ENCODE results near the gene TCN1.

The TCN1 gene

GRCh38 chr11:59877784-59878183 is 11.5 kb upstream of the TCN1 start:
- Histone ChIP-seq H3K79me2 (ENCODE audit: low read length) (no peaks in the 10 kb centered on the region), H3K36me3 (replicated peaks; ENCODE audit: low read depth, low read length) (no peaks in the 10 kb centered on the region), H3K9ac (ENCODE audit: low read length) (no peak overlapping the region), H2AFZ (ENCODE audit: low read depth, low read length) (no peak overlapping the region), H4K20me1 (ENCODE audit: insufficient read depth, low read length) (no peaks in the 10 kb centered on the region), H3K9me3 (ENCODE audit: insufficient read depth, low read length) (no peaks in the 10 kb centered on the region), H3K27ac (ENCODE audit: low read length) (no peak overlapping the region), H3K4me1 (ENCODE audit: low read length) (no peaks in the 10 kb centered on the region), H3K4me2 (ENCODE audit: low read length) (no peak overlapping the region), H3K4me3 (ENCODE audit: low read length) (no peak overlapping the region), H3K27me3 (ENCODE audit: low read depth, low read length) (no peaks in the 10 kb centered on the region)
- no peak for TF ChIP-seq EZH2phosphoT487 (IDR thresholded peaks at IDR 0.05; ENCODE audit: low read depth)
- TF ChIP-seq CTCF (IDR thresholded peaks at IDR 0.05; ENCODE audit: low read depth, low read length): no peak

- Histone ChIP-seq H4K20me1 (ENCODE audit: insufficient read depth, low read length) (no peaks in the 10 kb centered on the region), H2AFZ (ENCODE audit: low read depth, low read length) (no peak overlapping the region), H3K4me1 (ENCODE audit: low read length) (no peaks in the 10 kb centered on the region), H3K9ac (ENCODE audit: low read length) (no peak overlapping the region), H3K27me3 (ENCODE audit: low read depth, low read length) (no peaks in the 10 kb centered on the region), H3K4me2 (ENCODE audit: low read length) (no peak overlapping the region), H3K4me3 (ENCODE audit: low read length) (no peak overlapping the region), H3K9me3 (ENCODE audit: insufficient read depth, low read length) (no peaks in the 10 kb centered on the region), H3K36me3 (replicated peaks; ENCODE audit: low read depth, low read length) (no peaks in the 10 kb centered on the region), H3K79me2 (ENCODE audit: low read length) (no peaks in the 10 kb centered on the region), H3K27ac (ENCODE audit: low read length) (no peak overlapping the region)
- no peak for TF ChIP-seq EZH2phosphoT487 (IDR thresholded peaks at IDR 0.05; ENCODE audit: low read depth)
- TF ChIP-seq CTCF (IDR thresholded peaks at IDR 0.05; ENCODE audit: low read depth, low read length): no peak
Observed at GRCh38 chr11:59877325-59877724, 11.0 kb upstream of the TCN1 start.

- Histone ChIP-seq H2AFZ (ENCODE audit: low read depth, low read length) (no peak overlapping the region), H3K79me2 (ENCODE audit: low read length) (no peaks in the 10 kb centered on the region), H3K36me3 (replicated peaks; ENCODE audit: low read depth, low read length) (no peaks in the 10 kb centered on the region), H3K4me2 (ENCODE audit: low read length) (no peak overlapping the region), H3K4me1 (ENCODE audit: low read length) (no peaks in the 10 kb centered on the region), H3K4me3 (ENCODE audit: low read length) (no peak overlapping the region), H3K9me3 (ENCODE audit: insufficient read depth, low read length) (no peaks in the 10 kb centered on the region), H4K20me1 (ENCODE audit: insufficient read depth, low read length) (no peaks in the 10 kb centered on the region), H3K27me3 (ENCODE audit: low read depth, low read length) (no peaks in the 10 kb centered on the region), H3K27ac (ENCODE audit: low read length) (no peak overlapping the region), H3K9ac (ENCODE audit: low read length) (no peak overlapping the region)
- TF ChIP-seq CTCF (IDR thresholded peaks at IDR 0.05; ENCODE audit: low read depth, low read length): no peak
Observed at GRCh38 chr11:59875856-59876519, 9.7 kb upstream of the TCN1 start.

GRCh38 chr11:59872076-59872475 is 5.8 kb upstream of the TCN1 start:
- Histone ChIP-seq H4K20me1 (ENCODE audit: insufficient read depth, low read length) (no peaks in the 10 kb centered on the region), H3K9me3 (ENCODE audit: insufficient read depth, low read length) (no peaks in the 10 kb centered on the region), H3K27me3 (ENCODE audit: low read depth, low read length) (no peaks in the 10 kb centered on the region), H3K4me3 (ENCODE audit: low read length) (no peak overlapping the region), H3K4me1 (ENCODE audit: low read length) (no peaks in the 10 kb centered on the region), H2AFZ (ENCODE audit: low read depth, low read length) (no peak overlapping the region), H3K36me3 (replicated peaks; ENCODE audit: low read depth, low read length) (no peaks in the 10 kb centered on the region), H3K9ac (ENCODE audit: low read length) (no peak overlapping the region), H3K79me2 (ENCODE audit: low read length) (no peaks in the 10 kb centered on the region), H3K4me2 (ENCODE audit: low read length) (no peak overlapping the region), H3K27ac (ENCODE audit: low read length) (no peak overlapping the region)
- TF ChIP-seq CTCF (IDR thresholded peaks at IDR 0.05; ENCODE audit: low read depth, low read length) (no peak), EZH2phosphoT487 (IDR thresholded peaks at IDR 0.05; ENCODE audit: low read depth) (no peak)

Measured in OCI-LY3 (cell line).